GM12873 (cell line): ENCODE data around the gene CSN3.

Source experiments
- CTCF ChIP-seq: IDR thresholded peaks from 2 replicates; pipeline ENCODE4 v1.5.1; 2012; ENCODE audit warnings: low read depth, mild to moderate bottlenecking, moderate library complexity, low read length, control low read depth; ENCODE audit not compliant: insufficient read depth; ENCODE audit errors: missing control alignments

Gene CSN3

GRCh38 chr4:70236125-70236524, 6.3 kb upstream of the CSN3 start:
- no peak for TF ChIP-seq CTCF

- no peak for TF ChIP-seq CTCF
Measured at GRCh38 chr4:70239131-70239883, 3.1 kb upstream of the CSN3 start.

GRCh38 chr4:70239884-70240591, 2.4 kb upstream of the CSN3 start:
- no peak for TF ChIP-seq CTCF

- no peak for TF ChIP-seq CTCF
Measured at GRCh38 chr4:70243091-70243490, 694 bp downstream of the CSN3 start.

GRCh38 chr4:70251250-70251944, 9.0 kb downstream of the CSN3 start:
- no peak for TF ChIP-seq CTCF

- no peak for TF ChIP-seq CTCF
Measured at GRCh38 chr4:70251945-70252277, 9.5 kb downstream of the CSN3 start.

- peak; percentile 6 for TF ChIP-seq CTCF
Measured at GRCh38 chr4:70269674-70270073, 27.3 kb downstream of the CSN3 start.
